H1 (cell line): ENCODE data around the gene RRP1B. TPM values are rescaled to one million over a fixed set of nuclear protein-coding genes. Genes with fewer than 3 reads are reported as not detected.

Experiments
- CTCF ChIA-PET: fragments of 300-600 bp; sonication (Branson Sonifier 250); formaldehyde crosslinking; loops from one replicate; lab custom pipeline; 2021; ENCODE audit not compliant: partially characterized antibody; lab: Charles Lee
- POLR2A ChIA-PET: fragments of 300-600 bp; sonication (Branson Sonifier 250); formaldehyde crosslinking; loops from one replicate; lab custom pipeline; 2021; ENCODE audit warnings: inconsistent platforms; ENCODE audit not compliant: partially characterized antibody; lab: Charles Lee
- DNase-seq, 2 experiments: peaks; one replicate each; pipeline versions ENCODE4 v3.0.0 to v3.0.0-alpha.2; 2010 to 2022; ENCODE audit warnings: low spot score in 2 of 2, low read depth in 1 of 2, mixed read lengths in 1 of 2
- FAIRE-seq: peaks from 2 replicates; lab custom pipeline; 2011; peaks lifted over from hg19 to GRCh38; lab: Jason Lieb, UNC
- H2AFZ ChIP-seq: 2 replicates; pipeline ENCODE4 v1.8.1; 2012; ENCODE audit warnings: low read length, inconsistent platforms
- H2AK5ac ChIP-seq: 2 replicates; pipeline ENCODE4 v1.6.1; 2013; ENCODE audit warnings: low read depth, low read length
- H2BK120ac ChIP-seq: replicated peaks from 2 replicates; pipeline ENCODE3; 2013; ENCODE audit warnings: low read depth, low read length, inconsistent platforms
- H2BK12ac ChIP-seq: 2 replicates; pipeline ENCODE4 v1.6.1; 2013; ENCODE audit warnings: low read depth, low read length
- H2BK15ac ChIP-seq: 2 replicates; pipeline ENCODE4 v1.6.1; 2013; ENCODE audit warnings: low read length
- H2BK20ac ChIP-seq: 2 replicates; pipeline ENCODE4 v1.6.1; 2013; ENCODE audit warnings: low read length
- H2BK5ac ChIP-seq: 2 replicates; pipeline ENCODE4 v1.6.1; 2013; ENCODE audit warnings: low read depth, low read length
- H3K14ac ChIP-seq: 2 replicates; pipeline ENCODE4 v1.6.1; 2013; ENCODE audit warnings: inconsistent platforms; ENCODE audit not compliant: insufficient read length
- H3K18ac ChIP-seq: 2 replicates; pipeline ENCODE4 v1.6.1; 2013; ENCODE audit warnings: low read length; ENCODE audit errors: extremely low read depth
- H3K23ac ChIP-seq: 2 replicates; pipeline ENCODE4 v1.6.1; 2013; ENCODE audit warnings: inconsistent platforms; ENCODE audit not compliant: insufficient read length
- H3K23me2 ChIP-seq: 2 replicates; pipeline ENCODE4 v1.6.1; 2013; ENCODE audit warnings: low read depth, low read length
- H3K27ac ChIP-seq: 2 replicates; pipeline ENCODE4 v1.6.1; 2011; ENCODE audit warnings: low read depth, low read length, inconsistent platforms
- H3K27me3 ChIP-seq, 4 experiments: replicated peaks in 1 of 4; 1 replicate in 1 of 4; 2 replicates in 3 of 4; pipeline versions ENCODE4 v1.6.1 to v1.8.1; 2011 to 2013; ENCODE audit warnings: low read length in 3 of 4, mild to moderate bottlenecking in 3 of 4, inconsistent platforms in 2 of 4, mixed read lengths in 2 of 4, moderate library complexity in 1 of 4; ENCODE audit not compliant: control insufficient read depth in 3 of 4, insufficient read depth in 3 of 4; ENCODE audit errors: extremely low read depth in 1 of 4
- H3K36me3 ChIP-seq, 4 experiments: 2 replicates each; pipeline versions ENCODE4 v1.6.1 to v1.8.1; 2011 to 2013; ENCODE audit warnings: mild to moderate bottlenecking in 4 of 4, low read length in 3 of 4, moderate library complexity in 2 of 4, control low read depth in 1 of 4, inconsistent platforms in 1 of 4; ENCODE audit not compliant: insufficient read depth in 4 of 4, control insufficient read depth in 2 of 4
- H3K4ac ChIP-seq: replicated peaks from 2 replicates; pipeline ENCODE3; 2013; ENCODE audit warnings: low read length, low read depth, mixed read lengths, inconsistent platforms; ENCODE audit not compliant: insufficient read length
- H3K4me1 ChIP-seq, 4 experiments: replicated peaks in 1 of 4; 1 replicate in 1 of 4; 2 replicates in 3 of 4; pipeline versions ENCODE4 v1.6.1 to v1.8.1; 2011 to 2013; ENCODE audit warnings: low read length in 3 of 4, inconsistent platforms in 2 of 4, mixed read lengths in 1 of 4; ENCODE audit not compliant: insufficient read depth in 4 of 4, control insufficient read depth in 3 of 4
- H3K4me2 ChIP-seq, 2 experiments: 2 replicates each; pipeline versions ENCODE4 v1.6.1 to v1.8.1; 2011 to 2013; ENCODE audit warnings: low read depth in 2 of 2, low read length in 2 of 2, control low read depth in 1 of 2, inconsistent platforms in 1 of 2, mild to moderate bottlenecking in 1 of 2; ENCODE audit not compliant: insufficient read depth in 1 of 2
- H3K4me3 ChIP-seq, 4 experiments: fragments of 200-600, 300-600 bp in 1 of 4; sonication (generic), shearing (Covaris generic), sonication (Bioruptor Twin) in 1 of 4; 2 replicates each; pipeline versions ENCODE4 v1.5.1 to v1.8.1; 2011 to 2016; ENCODE audit warnings: low read length in 4 of 4, low read depth in 3 of 4, control low read depth in 2 of 4, inconsistent platforms in 2 of 4, mild to moderate bottlenecking in 2 of 4, mixed read lengths in 1 of 4, moderate library complexity in 1 of 4; ENCODE audit not compliant: insufficient read depth in 2 of 4; ENCODE audit errors: extremely low read depth in 1 of 4
- H3K56ac ChIP-seq: replicated peaks from 2 replicates; pipeline ENCODE3; 2013; ENCODE audit warnings: low read depth, mild to moderate bottlenecking, mixed read lengths, low read length, inconsistent platforms; ENCODE audit not compliant: insufficient read length
- H3K79me1 ChIP-seq: 2 replicates; pipeline ENCODE4 v1.6.1; 2013; ENCODE audit warnings: low read depth, low read length, control low read depth
- H3K79me2 ChIP-seq, 2 experiments: 2 replicates each; pipeline versions ENCODE4 v1.6.1 to v1.8.1; 2012 to 2013; ENCODE audit warnings: low read length in 2 of 2, mild to moderate bottlenecking in 2 of 2, inconsistent platforms in 1 of 2; ENCODE audit not compliant: insufficient read depth in 2 of 2, control insufficient read depth in 1 of 2
- H3K9ac ChIP-seq, 4 experiments: replicated peaks in 1 of 4; 1 replicate in 1 of 4; 2 replicates in 3 of 4; pipeline versions ENCODE4 v1.6.1 to v1.8.1; 2011 to 2013; ENCODE audit warnings: low read depth in 3 of 4, low read length in 3 of 4, control low read depth in 2 of 4, mild to moderate bottlenecking in 2 of 4, moderate library complexity in 2 of 4, inconsistent platforms in 1 of 4; ENCODE audit errors: extremely low read depth in 1 of 4
- H3K9me3 ChIP-seq, 2 experiments: 2 replicates each; pipeline versions ENCODE4 v1.6.1 to v1.8.1; 2012 to 2013; ENCODE audit warnings: mild to moderate bottlenecking in 2 of 2, moderate library complexity in 2 of 2, control low read depth in 1 of 2, inconsistent platforms in 1 of 2, low read depth in 1 of 2, low read length in 1 of 2, mixed read lengths in 1 of 2; ENCODE audit not compliant: insufficient read depth in 2 of 2
- H4K20me1 ChIP-seq, 2 experiments: replicated peaks in 1 of 2; 2 replicates each; pipeline versions ENCODE3 to v1.8.1; 2011 to 2013; ENCODE audit warnings: inconsistent platforms in 2 of 2, low read length in 2 of 2, mild to moderate bottlenecking in 1 of 2; ENCODE audit not compliant: insufficient read depth in 2 of 2, control insufficient read depth in 1 of 2
- H4K5ac ChIP-seq: 2 replicates; pipeline ENCODE4 v1.6.1; 2013; ENCODE audit warnings: low read length, low read depth, mixed read lengths, inconsistent platforms; ENCODE audit not compliant: insufficient read length
- H4K8ac ChIP-seq: 2 replicates; pipeline ENCODE4 v1.8.0; 2013; ENCODE audit warnings: mild to moderate bottlenecking, moderate library complexity, low read length, inconsistent platforms; ENCODE audit not compliant: insufficient read depth; ENCODE audit errors: extremely low read depth
- H4K91ac ChIP-seq: replicated peaks from 2 replicates; pipeline ENCODE3; 2013; ENCODE audit warnings: low read length, mixed read lengths, inconsistent platforms; ENCODE audit not compliant: insufficient read length
- ATF3 ChIP-seq: IDR thresholded peaks from 2 replicates; pipeline ENCODE4 v1.6.1; 2011; ENCODE audit warnings: low read depth, mild to moderate bottlenecking, low read length; ENCODE audit not compliant: insufficient read depth
- BCL11A ChIP-seq, 2 experiments: IDR thresholded peaks; one replicate each; pipeline ENCODE4 v1.6.1; 2011; ENCODE audit warnings: low read depth in 2 of 2, low read length in 2 of 2, mild to moderate bottlenecking in 2 of 2
- CEBPB ChIP-seq: IDR thresholded peaks from 2 replicates; pipeline ENCODE4 v1.6.1; 2012; ENCODE audit warnings: low read depth, low read length
- CTBP2 ChIP-seq: IDR thresholded peaks from 2 replicates; pipeline ENCODE4 v1.7.0; 2011; ENCODE audit warnings: borderline replicate concordance, mild to moderate bottlenecking, moderate library complexity, mixed read lengths, low read length; ENCODE audit not compliant: insufficient read depth, insufficient read length
- FOSL1 ChIP-seq: IDR thresholded peaks from 2 replicates; pipeline ENCODE4 v1.6.1; 2011; ENCODE audit warnings: mild to moderate bottlenecking, low read depth, low read length, moderate library complexity; ENCODE audit not compliant: insufficient read depth
- GABPA ChIP-seq: IDR thresholded peaks from 2 replicates; pipeline ENCODE4 v1.6.1; 2011; ENCODE audit warnings: mild to moderate bottlenecking, low read length, moderate library complexity, borderline replicate concordance; ENCODE audit not compliant: insufficient read depth
- RNF2 ChIP-seq: fragments of 200-900, 300-1000 bp; sonication (generic); IDR thresholded peaks from 2 replicates; pipeline ENCODE4 v1.7.1; 2016; ENCODE audit warnings: borderline replicate concordance, low read depth, mild to moderate bottlenecking, antibody characterized with exemption, low read length; ENCODE audit not compliant: poor library complexity, severe bottlenecking; ENCODE audit errors: missing control alignments
- SAP30 ChIP-seq: fragments of 300-600 bp; sonication (generic); IDR thresholded peaks from 2 replicates; pipeline ENCODE4 v1.7.1; 2012; ENCODE audit warnings: low read length, moderate library complexity, mild to moderate bottlenecking, inconsistent platforms; ENCODE audit not compliant: insufficient read depth, insufficient replicate concordance
- WGBS, 2 experiments: shearing (Covaris generic) in 1 of 2; methylation state at CpG; one replicate each; pipeline versions ENCODE4 v1.1.6 to v1.1.7; 2013 to 2015; ENCODE audit warnings: low lambda C conversion rate in 2 of 2, mixed read lengths in 2 of 2, inconsistent platforms in 1 of 2, low coverage in 1 of 2, missing lambda C conversion rate in 1 of 2; ENCODE audit not compliant: insufficient replicate concordance in 2 of 2, insufficient coverage in 1 of 2, insufficient read length in 1 of 2; ENCODE audit errors: extremely low coverage in 1 of 2, missing lambda C conversion rate in 1 of 2; 5-methylcytosine and 5-hydroxymethylcytosine counted together
- polyA plus RNA-seq, 7 experiments: library from polyadenylated mRNA; depleted of rRNA in 3 of 7; stranded (reverse) in 5 of 7; unstranded in 2 of 7; fragments of >200 nt in 5 of 7; fragments of 200-250 nt in 2 of 7; gene quantifications; 1 replicate in 5 of 7; 2 replicates in 1 of 7; 4 replicates in 1 of 7; pipeline versions ENCODE4 v1.2.1 to v1.2.3, GENCODE V29; 2011 to 2013; ENCODE audit warnings: missing spikeins in 2 of 7, mixed read lengths in 2 of 7
- total RNA-seq: library from RNA; stranded (reverse); fragmentation: NEBNext Ultra II Directional; extraction: Animal tissue kit (Norgen Biotek cat#: 25700); gene quantifications from 2 replicates; pipeline ENCODE4 v1.2.1, GENCODE V29; 2021
- TF ChIP-seq, protein P1 (sequence below): IDR thresholded peaks from 2 replicates; pipeline ENCODE4 v1.6.1; 2012; ENCODE audit warnings: low read length, inconsistent platforms

The RRP1B gene
- total and polyA plus RNA-seq, 2 of the 8 experiments (the other 6 are each of a cell fraction or from before 2014, with no cell fraction given) = 25.8 to 97.3 TPM

GRCh38 chr21:43736224-43736883 is 77.0 kb downstream of the RRP1B start:
- Histone ChIP-seq H3K27ac (no peak overlapping the region), H4K8ac (no peak overlapping the region), H2BK12ac (no peak overlapping the region), H4K5ac (no peak overlapping the region), H3K9ac (no peak overlapping the region), H3K23ac (no peak overlapping the region), H2BK15ac (no peak overlapping the region), H2AFZ (no peak overlapping the region), H2BK120ac (no peak overlapping the region), H3K4me3 (no peak overlapping the region), H2BK5ac (no peak overlapping the region), H2BK20ac (no peak overlapping the region), H3K4me2 (no peak overlapping the region), H3K4ac (no peak overlapping the region), H3K36me3 (no peaks in the 10 kb centered on the region), H3K79me1 (no peaks in the 10 kb centered on the region; the same call in 1 of the 2 replicates), H3K4me1 (peaks cover 0 to 9% (median 4%) of the 10 kb centered on the region in 4 experiments; a peak in 5 of 7 replicates), H2AK5ac (no peak overlapping the region), H4K20me1 (peaks cover 4 to 25% of the 10 kb centered on the region in 2 experiments), H3K23me2 (no peaks in the 10 kb centered on the region), H3K79me2 (peaks cover 0 to 16% of the 10 kb centered on the region in 2 experiments; a peak in 1 of 4 replicates), H3K27me3 (no peaks in the 10 kb centered on the region), H3K18ac (no peak overlapping the region), H3K14ac (no peak overlapping the region), H3K9me3 (no peaks in the 10 kb centered on the region), H3K56ac (no peak overlapping the region), H4K91ac (no peak overlapping the region)
- POLR2A ChIA-PET = interaction anchor here (0.9 to 4.3 kb wide), 3 partner anchors 10 to 16 kb away, joined by 3 to 17 read pairs (median 5); no protein-coding TSS in a partner anchor
- FAIRE-seq (no peak), DNase-seq (no peak)
- 95% methylated on average over 25 of the region's 25 CpGs; no CpG with 5 or more reads in 1 of the 2 experiments for WGBS, 2 experiments
- CTCF ChIA-PET = interaction anchor here (0.9 to 1.7 kb wide), 3 partner anchors 9 to 53 kb away, joined by 3 to 5 read pairs (median 3); partner anchors contain the start of gene RRP1
- TF ChIP-seq CTBP2 (no peak), CEBPB (no peak), ATF3 (no peak), BCL11A (IDR thresholded peaks at IDR 0.05; ENCODE audit: low read depth in 2 of 2, low read length in 2 of 2) (no peak), GABPA (no peak), SAP30 (no peak), FOSL1 (no peak), RNF2 (no peak)
- TF ChIP-seq, protein P1, sequence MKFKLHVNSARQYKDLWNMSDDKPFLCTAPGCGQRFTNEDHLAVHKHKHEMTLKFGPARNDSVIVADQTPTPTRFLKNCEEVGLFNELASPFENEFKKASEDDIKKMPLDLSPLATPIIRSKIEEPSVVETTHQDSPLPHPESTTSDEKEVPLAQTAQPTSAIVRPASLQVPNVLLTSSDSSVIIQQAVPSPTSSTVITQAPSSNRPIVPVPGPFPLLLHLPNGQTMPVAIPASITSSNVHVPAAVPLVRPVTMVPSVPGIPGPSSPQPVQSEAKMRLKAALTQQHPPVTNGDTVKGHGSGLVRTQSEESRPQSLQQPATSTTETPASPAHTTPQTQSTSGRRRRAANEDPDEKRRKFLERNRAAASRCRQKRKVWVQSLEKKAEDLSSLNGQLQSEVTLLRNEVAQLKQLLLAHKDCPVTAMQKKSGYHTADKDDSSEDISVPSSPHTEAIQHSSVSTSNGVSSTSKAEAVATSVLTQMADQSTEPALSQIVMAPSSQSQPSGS = no peak
